Right atrium auricular region (tissue), 2 donors: ENCODE measurements around the gene ALG3. TPM values are rescaled to one million over a fixed set of nuclear protein-coding genes. Genes with fewer than 3 reads are reported as not detected.

Source experiments
- DNase-seq: peaks from one replicate; pipeline ENCODE4 v3.0.0-alpha.2; 2019; ENCODE audit warnings: low spot score
- H3K27ac ChIP-seq, 2 donors: fragments of 200-600 bp; sonication (generic); 1 replicate in 1 of 2; 2 replicates in 1 of 2; pipeline ENCODE4 v1.5.1; 2016 to 2019
- H3K27me3 ChIP-seq, 2 donors: fragments of 200-600 bp; sonication (generic); one replicate each; pipeline versions ENCODE4 v1.5.1 to v1.6.0; 2017 to 2019
- H3K36me3 ChIP-seq: fragments of 200-600 bp; sonication (generic); one replicate; pipeline ENCODE4 v1.5.1; 2016
- H3K4me1 ChIP-seq, 2 donors: fragments of 200-600 bp; sonication (generic); one replicate each; pipeline versions ENCODE4 v1.5.1 to v1.6.0; 2017 to 2019
- H3K4me3 ChIP-seq, 2 donors: fragments of 200-600 bp; sonication (generic); 1 replicate in 1 of 2; 2 replicates in 1 of 2; pipeline ENCODE4 v1.5.1; 2017 to 2019; ENCODE audit warnings: mild to moderate bottlenecking in 1 of 2, moderate library complexity in 1 of 2
- H3K9me3 ChIP-seq, 2 donors: fragments of 200-600 bp; sonication (generic); one replicate each; pipeline ENCODE4 v1.5.1; 2019
- CTCF ChIP-seq, 2 donors: fragments of 200-600 bp; sonication (generic); IDR thresholded peaks; one replicate each; pipeline ENCODE4 v1.5.1; 2019; ENCODE audit warnings: antibody characterized with exemption in 2 of 2
- total RNA-seq, 2 donors: library from RNA; depleted of rRNA; stranded (reverse); fragments of >200 nt; gene quantifications; one replicate each; pipeline ENCODE4 v1.1.0, GENCODE V29; 2016

The ALG3 gene
- total RNA-seq, 2 donors from 2014 or later: 50.6 to 50.8 TPM

- H3K36me3 ChIP-seq: no peaks in the 10 kb centered on the region
These were observed 45.2 kb downstream of the ALG3 start for GRCh38 chr3:184203526-184203925.

GRCh38 chr3:184200825-184201224, 47.9 kb downstream of the ALG3 start:
- Histone ChIP-seq H3K4me1 (no peaks in the 10 kb centered on the region), H3K4me3 (no peak overlapping the region), H3K27ac (no peak overlapping the region), H3K36me3 (peaks cover 4% of the 10 kb centered on the region), H3K9me3 (no peaks in the 10 kb centered on the region), H3K27me3 (no peaks in the 10 kb centered on the region)
- no peak for DNase-seq
- TF ChIP-seq CTCF (IDR thresholded peaks at IDR 0.05): no peak

More at GRCh38 chr3:184203526-184203925, 45.2 kb downstream of the ALG3 start:
- Histone ChIP-seq H3K4me3 (no peak overlapping the region), H3K27me3 (no peaks in the 10 kb centered on the region), H3K27ac (no peak overlapping the region), H3K4me1 (no peaks in the 10 kb centered on the region), H3K9me3 (no peaks in the 10 kb centered on the region)
- DNase-seq: no peak
- TF ChIP-seq CTCF (IDR thresholded peaks at IDR 0.05): no peak

GRCh38 chr3:184198509-184198908, 50.3 kb downstream of the ALG3 start:
- no peak overlapping the region for H3K27ac ChIP-seq
- no peaks in the 10 kb centered on the region for H3K9me3 ChIP-seq
- no peak for DNase-seq
- peaks cover 26% of the 10 kb centered on the region for H3K36me3 ChIP-seq
- H3K27me3 ChIP-seq: no peaks in the 10 kb centered on the region
- TF ChIP-seq CTCF (IDR thresholded peaks at IDR 0.05): no peak
- no peaks in the 10 kb centered on the region for H3K4me1 ChIP-seq
- no peak overlapping the region for H3K4me3 ChIP-seq

GRCh38 chr3:184196536-184196935, 52.2 kb downstream of the ALG3 start:
- Histone ChIP-seq H3K27me3 (no peaks in the 10 kb centered on the region), H3K27ac (no peak overlapping the region), H3K9me3 (no peaks in the 10 kb centered on the region), H3K36me3 (peaks cover 46% of the 10 kb centered on the region), H3K4me3 (no peak overlapping the region), H3K4me1 (no peaks in the 10 kb centered on the region)
- DNase-seq: no peak
- no peak for TF ChIP-seq CTCF (IDR thresholded peaks at IDR 0.05)

- no peak for TF ChIP-seq CTCF (IDR thresholded peaks at IDR 0.05)
- H3K9me3 ChIP-seq: no peaks in the 10 kb centered on the region
- no peaks in the 10 kb centered on the region for H3K4me1 ChIP-seq
- H3K4me3 ChIP-seq: no peak overlapping the region
- no peaks in the 10 kb centered on the region for H3K27me3 ChIP-seq
- H3K27ac ChIP-seq: no peak overlapping the region
- no peak for DNase-seq
- peaks cover 71% of the 10 kb centered on the region for H3K36me3 ChIP-seq
These were observed 54.7 kb downstream of the ALG3 start for GRCh38 chr3:184193991-184194539.

- H3K9me3 ChIP-seq: no peaks in the 10 kb centered on the region
- no peak for TF ChIP-seq CTCF (IDR thresholded peaks at IDR 0.05)
- peaks cover 0 to 10% of the 10 kb centered on the region in 2 donors for H3K4me1 ChIP-seq
- DNase-seq: no peak
- no peaks in the 10 kb centered on the region for H3K27me3 ChIP-seq
- peaks cover 83% of the 10 kb centered on the region for H3K36me3 ChIP-seq
- no peak overlapping the region for H3K4me3 ChIP-seq
- no peak overlapping the region for H3K27ac ChIP-seq
These were observed 55.9 kb downstream of the ALG3 start for GRCh38 chr3:184192889-184193288.
